MCF 10A (cell line): ENCODE measurements around the gene DSTN. TPM values are rescaled to one million over a fixed set of nuclear protein-coding genes. Genes with fewer than 3 reads are reported as not detected.

Source experiments
- BruUV-seq: library from RNA; stranded (reverse); fragments of 400-500 nt; replicated peaks from 2 replicates; lab custom pipeline; 2021; lab: Mats Ljungman, UMichigan
- CTCF ChIA-PET: fragments of 300-600 bp; sonication (Branson Sonifier 250); formaldehyde crosslinking; extraction: SDS; loops from one replicate; lab custom pipeline; 2021; ENCODE audit warnings: antibody characterized with exemption, inconsistent platforms; lab: Yijun Ruan, JAX
- POLR2A ChIA-PET: fragments of 300-600, 350-650 bp; sonication (Branson Sonifier 250); formaldehyde crosslinking; extraction: SDS; loops from one replicate; lab custom pipeline; 2020; ENCODE audit warnings: antibody characterized with exemption, inconsistent platforms; lab: Yijun Ruan, JAX
- DNase-seq: peaks from one replicate; pipeline ENCODE4 v3.0.0-alpha.2; 2018; ENCODE audit not compliant: unreplicated experiment
- H3K27ac Mint-ChIP-seq: one replicate; pipeline ENCODE4 v1.8.0; 2022; ENCODE audit warnings: mild to moderate bottlenecking, low read depth, mixed read lengths; ENCODE audit not compliant: unreplicated experiment
- H3K27me3 Mint-ChIP-seq: one replicate; pipeline ENCODE4 v1.8.0; 2022; ENCODE audit warnings: mixed read lengths; ENCODE audit not compliant: insufficient read depth, unreplicated experiment
- H3K36me3 Mint-ChIP-seq: one replicate; pipeline ENCODE4 v1.8.0; 2022; ENCODE audit warnings: mild to moderate bottlenecking, moderate library complexity, mixed read lengths; ENCODE audit not compliant: insufficient read depth, unreplicated experiment
- H3K4me1 Mint-ChIP-seq: one replicate; pipeline ENCODE4 v1.8.0; 2022; ENCODE audit warnings: mixed read lengths; ENCODE audit not compliant: insufficient read depth, unreplicated experiment
- H3K4me3 Mint-ChIP-seq: one replicate; pipeline ENCODE4 v1.8.0; 2022; ENCODE audit warnings: mild to moderate bottlenecking, moderate library complexity, mixed read lengths; ENCODE audit not compliant: unreplicated experiment
- H3K9me3 Mint-ChIP-seq: one replicate; pipeline ENCODE4 v1.8.0; 2022; ENCODE audit warnings: mixed read lengths; ENCODE audit not compliant: unreplicated experiment
- CTCF ChIP-seq: fragments of 200-600 bp; IDR thresholded peaks from one replicate; pipeline ENCODE4 v1.8.0; 2022; ENCODE audit warnings: antibody characterized with exemption, mild to moderate bottlenecking; ENCODE audit not compliant: unreplicated experiment
- intact Hi-C: fragments of 100-400 bp; cut with micrococcal nuclease; formaldehyde crosslinking; loops from 2 replicates; pipeline ENCODE4 v1.14.1; 2022
- total RNA-seq: library from RNA; stranded (reverse); gene quantifications from 2 replicates; pipeline ENCODE4 v1.2.3, GENCODE V29; 2022

Gene DSTN
- total RNA-seq, 1 experiment from 2014 or later: 280 TPM

- peaks cover 49% of the 10 kb centered on the region for H3K36me3 Mint-ChIP-seq
- H3K27ac Mint-ChIP-seq: no peak overlapping the region
- no peaks in the 10 kb centered on the region for H3K9me3 Mint-ChIP-seq
- H3K4me3 Mint-ChIP-seq: no peak overlapping the region
- CTCF ChIA-PET: interaction anchor here (0.6 to 9.1 kb wide), 13 partner anchors 9 to 290 kb away, joined by 3 to 78 read pairs (median 5); partner anchors contain the start of gene DSTN
- H3K27me3 Mint-ChIP-seq: no peaks in the 10 kb centered on the region
- no TSS peak for BruUV-seq
- intact Hi-C loops: no loop called here
- no peak for DNase-seq
- TF ChIP-seq CTCF: no peak
- POLR2A ChIA-PET: interaction anchor here (0.7 to 1.1 kb wide), 4 partner anchors 8 to 380 kb away, joined by 3 to 5 read pairs (median 3); no protein-coding TSS in a partner anchor
- peaks cover 7% of the 10 kb centered on the region for H3K4me1 Mint-ChIP-seq
Measured at GRCh38 chr20:17615645-17616479, 46.0 kb downstream of the DSTN start.

- no peak for DNase-seq
- no TSS peak for BruUV-seq
- Mint-ChIP-seq H3K36me3 (peaks cover 48% of the 10 kb centered on the region), H3K4me1 (peaks cover 7% of the 10 kb centered on the region), H3K27me3 (no peaks in the 10 kb centered on the region), H3K4me3 (no peak overlapping the region), H3K27ac (no peak overlapping the region), H3K9me3 (no peaks in the 10 kb centered on the region)
- POLR2A ChIA-PET: interaction anchor here (0.6 to 1.1 kb wide), 4 partner anchors 9 to 379 kb away, joined by 3 to 5 read pairs (median 4); no protein-coding TSS in a partner anchor
- CTCF ChIA-PET: interaction anchor here (0.5 to 9.1 kb wide), 20 partner anchors 10 to 490 kb away, joined by 3 to 78 read pairs (median 4); partner anchors contain the start of gene DSTN
- intact Hi-C loops: loop anchor here (1.0 kb wide), 1 partner anchor 79 kb away; no protein-coding TSS in a partner anchor
- TF ChIP-seq CTCF: no peak
Measured at GRCh38 chr20:17616480-17617211, 46.8 kb downstream of the DSTN start.

- DNase-seq: peak; percentile 51
- ChIA-PET POLR2A (interaction anchor here (0.6 kb wide), 1 partner anchor 46 kb away, joined by 5 read pairs; no protein-coding TSS in a partner anchor), CTCF (interaction anchor here (0.5 to 9.1 kb wide), 29 partner anchors 10 to 814 kb away, joined by 3 to 78 read pairs (median 5); partner anchors contain the start of gene DSTN)
- peak; percentile 66 for TF ChIP-seq CTCF
- H3K4me1 Mint-ChIP-seq: peaks cover 4% of the 10 kb centered on the region
- H3K4me3 Mint-ChIP-seq: no peak overlapping the region
- BruUV-seq: no TSS peak
- H3K9me3 Mint-ChIP-seq: no peaks in the 10 kb centered on the region
- no peak overlapping the region for H3K27ac Mint-ChIP-seq
- H3K36me3 Mint-ChIP-seq: peaks cover 44% of the 10 kb centered on the region
- intact Hi-C loops: loop anchor here (1.0 kb wide), 1 partner anchor 80 kb away; no protein-coding TSS in a partner anchor
- no peaks in the 10 kb centered on the region for H3K27me3 Mint-ChIP-seq
Measured at GRCh38 chr20:17617212-17617867, 47.5 kb downstream of the DSTN start.
